Keratinocyte (primary cell): ENCODE data around the gene TIRAP. TPM values are rescaled to one million over a fixed set of nuclear protein-coding genes. Genes with fewer than 3 reads are reported as not detected.
A peak's percentile ranks its signal among the peaks of the same experiment; 100 is the strongest.

Source experiments
- DNase-seq: peaks from one replicate; pipeline ENCODE4 v3.0.0-alpha.2; 2011; ENCODE audit warnings: low read depth, missing footprints, low spot score
- FAIRE-seq: peaks from 2 replicates; lab custom pipeline; 2011; peaks lifted over from hg19 to GRCh38; lab: Jason Lieb, UNC
- H2AFZ ChIP-seq: 2 replicates; pipeline ENCODE4 v1.6.0; 2012; ENCODE audit warnings: low read length, control low read depth, inconsistent platforms; ENCODE audit not compliant: control insufficient read depth
- H3K27ac ChIP-seq: 2 replicates; pipeline ENCODE4 v1.5.1; 2011; ENCODE audit warnings: low read length; ENCODE audit not compliant: control insufficient read depth, insufficient read depth
- H3K27me3 ChIP-seq: 3 replicates; pipeline ENCODE4 v1.6.0; 2011; ENCODE audit warnings: low read length; ENCODE audit not compliant: control insufficient read depth, insufficient read depth; ENCODE audit errors: extremely low read depth
- H3K36me3 ChIP-seq, 2 experiments: 2 replicates in 1 of 2; 3 replicates in 1 of 2; pipeline ENCODE4 v1.5.1; 2011; ENCODE audit warnings: low read length in 2 of 2, mild to moderate bottlenecking in 1 of 2; ENCODE audit not compliant: control insufficient read depth in 2 of 2, insufficient read depth in 2 of 2; ENCODE audit errors: extremely low read depth in 1 of 2
- H3K4me1 ChIP-seq: 3 replicates; pipeline ENCODE4 v1.5.1; 2011; ENCODE audit warnings: low read length; ENCODE audit not compliant: control insufficient read depth, insufficient read depth; ENCODE audit errors: extremely low read depth
- H3K4me2 ChIP-seq: 3 replicates; pipeline ENCODE4 v1.6.0; 2011; ENCODE audit warnings: low read depth, low read length; ENCODE audit not compliant: control insufficient read depth, insufficient read depth; ENCODE audit errors: extremely low read depth
- H3K4me3 ChIP-seq, 3 experiments: fragments of 200-600 bp in 1 of 3; sonication (generic) in 1 of 3; 2 replicates in 2 of 3; 3 replicates in 1 of 3; pipeline ENCODE4 v1.5.1; 2011 to 2016; ENCODE audit warnings: low read length in 3 of 3, mild to moderate bottlenecking in 3 of 3, control low read depth in 2 of 3, inconsistent platforms in 1 of 3, low read depth in 1 of 3, mixed read lengths in 1 of 3, mixed run types in 1 of 3, moderate library complexity in 1 of 3; ENCODE audit not compliant: control insufficient read depth in 2 of 3, insufficient read depth in 2 of 3; ENCODE audit errors: extremely low read depth in 1 of 3
- H3K79me2 ChIP-seq: 2 replicates; pipeline ENCODE4 v1.6.0; 2012; ENCODE audit warnings: low read length; ENCODE audit not compliant: control insufficient read depth, insufficient read depth
- H3K9ac ChIP-seq: 3 replicates; pipeline ENCODE4 v1.6.0; 2011; ENCODE audit warnings: low read length; ENCODE audit not compliant: control insufficient read depth, insufficient read depth; ENCODE audit errors: extremely low read depth
- H3K9me1 ChIP-seq: 3 replicates; pipeline ENCODE4 v1.6.0; 2011; ENCODE audit warnings: low read length; ENCODE audit not compliant: control insufficient read depth, insufficient read depth; ENCODE audit errors: extremely low read depth
- H3K9me3 ChIP-seq: 2 replicates; pipeline ENCODE4 v1.5.1; 2012; ENCODE audit warnings: low read depth, low read length; ENCODE audit not compliant: control insufficient read depth
- H4K20me1 ChIP-seq: 3 replicates; pipeline ENCODE4 v1.6.0; 2011; ENCODE audit warnings: low read length; ENCODE audit not compliant: control insufficient read depth, insufficient read depth; ENCODE audit errors: extremely low read depth
- EZH2 ChIP-seq: IDR thresholded peaks from one replicate; pipeline ENCODE4 v1.6.1; 2012; ENCODE audit warnings: inconsistent platforms, mild to moderate bottlenecking, low read length, moderate library complexity
- dilution Hi-C: fragments of 300-500 bp; cut with MboI; formaldehyde crosslinking; loops from one replicate; pipeline ENCODE4 v1.7.0; 2020; ENCODE audit warnings: low sequenced_read_pairs; ENCODE audit not compliant: extremely low pct_ligation_motif_present
- polyA minus RNA-seq, 3 experiments: library from RNA; depleted of rRNA, polyadenylated mRNA; stranded (reverse); fragments of >200 nt; gene quantifications; 1 replicate in 1 of 3; 2 replicates in 1 of 3; 3 replicates in 1 of 3; pipeline ENCODE4 v1.2.3, GENCODE V29; 2011
- polyA plus RNA-seq, 5 experiments: library from polyadenylated mRNA; depleted of rRNA in 3 of 5; stranded (reverse) in 3 of 5; stranded (forward) in 1 of 5; unstranded in 1 of 5; fragments of >200 nt; gene quantifications; 1 replicate in 1 of 5; 2 replicates in 3 of 5; 3 replicates in 1 of 5; pipeline versions ENCODE4 v1.2.1 to v1.2.3, GENCODE V29; 2011 to 2012; ENCODE audit warnings: missing spikeins in 2 of 5, low read depth in 1 of 5, low replicate concordance in 1 of 5
- TF ChIP-seq, protein P1 (sequence below), 3 experiments: IDR thresholded peaks in 1 of 3; conservative IDR thresholded peaks in 1 of 3; optimal IDR thresholded peaks in 1 of 3; 2 replicates in 2 of 3; 3 replicates in 1 of 3; pipeline versions ENCODE3 to v1.5.1; 2011; ENCODE audit warnings: low read length in 3 of 3, mild to moderate bottlenecking in 3 of 3, moderate library complexity in 2 of 3, control low read depth in 1 of 3, inconsistent platforms in 1 of 3; ENCODE audit not compliant: insufficient read depth in 2 of 3; ENCODE audit errors: extremely low read depth in 1 of 3

The TIRAP gene, protein sequence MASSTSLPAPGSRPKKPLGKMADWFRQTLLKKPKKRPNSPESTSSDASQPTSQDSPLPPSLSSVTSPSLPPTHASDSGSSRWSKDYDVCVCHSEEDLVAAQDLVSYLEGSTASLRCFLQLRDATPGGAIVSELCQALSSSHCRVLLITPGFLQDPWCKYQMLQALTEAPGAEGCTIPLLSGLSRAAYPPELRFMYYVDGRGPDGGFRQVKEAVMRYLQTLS
- polyA plus RNA-seq (2.9 to 5.2 TPM (median 3.2 TPM) in 3 replicates), polyA minus RNA-seq (5.8 to 7.0 TPM (median 6.4 TPM) in 3 replicates)
- polyA plus RNA-seq (2011; ENCODE audit: low read depth): 0.89 TPM
- 3.0 and 4.4 TPM in 2 replicates for polyA plus RNA-seq (2011; cell fraction: cytosol; rRNA removed)
- 4.8 and 6.8 TPM in 2 replicates for polyA plus RNA-seq (2011; cell fraction: nucleus; rRNA removed)
- polyA plus RNA-seq (2012; ENCODE audit: low replicate concordance): 2.1 and 5.7 TPM in 2 replicates
- 3.6 TPM for polyA minus RNA-seq (2011; cell fraction: cytosol; rRNA and poly(A)+ RNA removed)
- polyA minus RNA-seq (2011; cell fraction: nucleus; rRNA and poly(A)+ RNA removed): 3.6 and 4.7 TPM in 2 replicates

DNA sequence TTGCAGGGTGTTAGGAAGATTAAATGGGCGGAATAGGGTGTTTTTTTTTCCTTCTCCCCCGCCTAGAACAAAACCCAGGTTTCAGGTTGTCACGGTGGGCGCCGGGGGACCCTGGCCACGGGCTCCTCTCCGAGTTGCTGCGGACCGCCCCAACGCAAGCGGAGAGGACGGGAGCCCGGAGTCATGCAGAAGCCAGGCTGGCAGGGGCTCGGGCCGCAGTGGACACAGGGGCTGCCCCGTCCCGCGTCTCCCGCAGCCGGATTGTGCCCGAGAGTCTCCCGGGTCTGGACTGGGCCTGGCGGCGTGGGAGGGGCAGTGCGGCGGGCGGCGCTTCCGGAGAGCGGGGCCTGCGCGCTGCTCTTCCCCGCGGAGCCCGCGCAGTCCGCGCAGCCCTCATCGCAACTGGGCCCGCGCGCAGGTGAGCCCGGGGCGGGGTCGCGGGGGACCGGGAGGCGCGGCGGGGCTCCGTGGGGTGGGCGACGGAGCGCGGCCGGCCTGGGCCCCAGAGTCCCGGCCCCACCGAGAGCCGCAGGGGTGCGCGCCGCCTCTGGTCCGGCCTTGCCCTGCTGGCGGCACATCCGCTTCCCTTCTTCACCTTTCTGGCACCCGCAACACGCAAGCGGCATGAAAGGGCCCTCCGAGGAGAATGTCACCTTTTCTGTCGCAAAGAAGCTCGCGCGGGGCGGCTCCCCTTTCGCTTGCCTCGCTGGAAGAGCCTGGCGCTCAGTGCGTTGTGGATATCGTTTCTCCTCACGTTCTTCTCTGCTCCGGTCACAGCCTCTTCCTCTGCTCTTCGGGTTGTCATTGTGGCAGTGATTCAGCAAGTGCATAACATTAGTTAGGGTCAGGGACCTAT, at the start of gene TIRAP:
Gene TIRAP (plus strand): TSS at position 358 of the 856 bp plus-strand sequence. CDS start 7,802 bp downstream, outside the sequence.
- DNase-seq (no peak), FAIRE-seq (no peak)
- TF ChIP-seq, protein P1, sequence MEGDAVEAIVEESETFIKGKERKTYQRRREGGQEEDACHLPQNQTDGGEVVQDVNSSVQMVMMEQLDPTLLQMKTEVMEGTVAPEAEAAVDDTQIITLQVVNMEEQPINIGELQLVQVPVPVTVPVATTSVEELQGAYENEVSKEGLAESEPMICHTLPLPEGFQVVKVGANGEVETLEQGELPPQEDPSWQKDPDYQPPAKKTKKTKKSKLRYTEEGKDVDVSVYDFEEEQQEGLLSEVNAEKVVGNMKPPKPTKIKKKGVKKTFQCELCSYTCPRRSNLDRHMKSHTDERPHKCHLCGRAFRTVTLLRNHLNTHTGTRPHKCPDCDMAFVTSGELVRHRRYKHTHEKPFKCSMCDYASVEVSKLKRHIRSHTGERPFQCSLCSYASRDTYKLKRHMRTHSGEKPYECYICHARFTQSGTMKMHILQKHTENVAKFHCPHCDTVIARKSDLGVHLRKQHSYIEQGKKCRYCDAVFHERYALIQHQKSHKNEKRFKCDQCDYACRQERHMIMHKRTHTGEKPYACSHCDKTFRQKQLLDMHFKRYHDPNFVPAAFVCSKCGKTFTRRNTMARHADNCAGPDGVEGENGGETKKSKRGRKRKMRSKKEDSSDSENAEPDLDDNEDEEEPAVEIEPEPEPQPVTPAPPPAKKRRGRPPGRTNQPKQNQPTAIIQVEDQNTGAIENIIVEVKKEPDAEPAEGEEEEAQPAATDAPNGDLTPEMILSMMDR (optimal IDR thresholded peaks at IDR 0.05 in 1 of 3, IDR thresholded peaks at IDR 0.05 in 1 of 3, conservative IDR thresholded peaks at IDR 0.05 in 1 of 3; ENCODE audit: extremely low read depth in 1 of 3, insufficient read depth in 2 of 3, low read length in 3 of 3): peak in 1 of 3 experiments; percentile 3
- TF ChIP-seq EZH2: no peak
- Histone ChIP-seq H3K4me2 (peak within 1 kb of the TSS; percentile 98), H3K27ac (peak within 1 kb of the TSS; percentile 73), H3K79me2 (no peaks in the 10 kb centered on the region), H3K4me1 (peaks cover 20% of the 10 kb centered on the region), H3K9ac (peak within 1 kb of the TSS; percentile 80), H3K36me3 (no peaks in the 10 kb centered on the region), H2AFZ (peak within 1 kb of the TSS; percentile 91), H3K9me3 (no peaks in the 10 kb centered on the region), H4K20me1 (no peaks in the 10 kb centered on the region), H3K27me3 (no peaks in the 10 kb centered on the region), H3K4me3 (peak within 1 kb of the TSS; percentile 56 to 82 (median 74)), H3K9me1 (no peaks in the 10 kb centered on the region)
- dilution Hi-C loops: no loop called here

DNA sequence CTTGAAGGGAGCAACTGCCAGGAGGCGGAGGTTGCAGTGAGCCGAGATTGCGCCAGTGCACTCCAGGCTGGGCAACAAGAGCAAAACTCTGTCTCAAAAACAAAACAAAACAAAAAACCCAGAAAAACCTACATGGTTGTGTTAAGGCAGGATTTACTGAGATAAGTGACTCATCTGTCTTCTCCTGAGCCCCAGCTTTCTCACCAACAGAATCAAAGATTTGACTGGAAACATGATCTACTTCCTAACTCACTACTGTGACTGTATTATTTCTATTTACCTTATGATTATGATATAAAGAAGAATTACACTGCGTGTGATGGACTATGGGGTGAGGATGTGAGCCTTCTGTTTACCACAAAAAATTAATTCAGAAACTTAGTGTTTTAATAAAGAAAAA, 49.5 kb upstream of the TIRAP start:
- Histone ChIP-seq H3K9me3 (no peaks in the 10 kb centered on the region), H3K27ac (no peak overlapping the region), H3K4me2 (no peak overlapping the region), H3K79me2 (no peaks in the 10 kb centered on the region), H3K4me3 (no peak overlapping the region), H3K9me1 (no peaks in the 10 kb centered on the region), H3K36me3 (peaks cover 0 to 5% of the 10 kb centered on the region in 2 experiments), H3K27me3 (no peaks in the 10 kb centered on the region), H3K9ac (no peak overlapping the region), H2AFZ (no peak overlapping the region), H3K4me1 (no peaks in the 10 kb centered on the region), H4K20me1 (no peaks in the 10 kb centered on the region)
- dilution Hi-C loops: no loop called here
- DNase-seq (no peak), FAIRE-seq (no peak)
- TF ChIP-seq, protein P1 (optimal IDR thresholded peaks at IDR 0.05 in 1 of 3, IDR thresholded peaks at IDR 0.05 in 1 of 3, conservative IDR thresholded peaks at IDR 0.05 in 1 of 3; ENCODE audit: extremely low read depth in 1 of 3, insufficient read depth in 2 of 3, low read length in 3 of 3): no peak
- no peak for TF ChIP-seq EZH2
